Endothelial cell (in vitro differentiated cells): ENCODE data around the gene TSPAN15. TPM values are rescaled to one million over a fixed set of nuclear protein-coding genes. Genes with fewer than 3 reads are reported as not detected.

Experiments used
- DNase-seq: peaks from one replicate; pipeline ENCODE4 v3.0.0; 2021; ENCODE audit warnings: low spot score
- H3K27ac Mint-ChIP-seq: one replicate; pipeline ENCODE4 v1.8.0; 2021; ENCODE audit warnings: mixed read lengths, inconsistent platforms; ENCODE audit not compliant: unreplicated experiment
- H3K27me3 Mint-ChIP-seq: one replicate; pipeline ENCODE4 v1.8.0; 2021; ENCODE audit warnings: mild to moderate bottlenecking, moderate library complexity, mixed read lengths, inconsistent platforms; ENCODE audit not compliant: unreplicated experiment
- H3K36me3 Mint-ChIP-seq: one replicate; pipeline ENCODE4 v1.8.0; 2021; ENCODE audit warnings: mild to moderate bottlenecking, low read depth, mixed read lengths, inconsistent platforms; ENCODE audit not compliant: unreplicated experiment
- H3K4me1 Mint-ChIP-seq: one replicate; pipeline ENCODE4 v1.8.0; 2021; ENCODE audit warnings: mild to moderate bottlenecking, mixed read lengths, inconsistent platforms; ENCODE audit not compliant: unreplicated experiment
- H3K4me3 Mint-ChIP-seq: one replicate; pipeline ENCODE4 v1.8.0; 2021; ENCODE audit warnings: mild to moderate bottlenecking, mixed read lengths, inconsistent platforms; ENCODE audit not compliant: unreplicated experiment
- H3K9me3 Mint-ChIP-seq: one replicate; pipeline ENCODE4 v1.8.0; 2021; ENCODE audit warnings: mixed read lengths, inconsistent platforms; ENCODE audit not compliant: unreplicated experiment
- CTCF ChIP-seq: fragments of 200-600 bp; sonication (generic); IDR thresholded peaks from one replicate; pipeline ENCODE4 v1.5.0; 2021; ENCODE audit warnings: antibody characterized with exemption; ENCODE audit not compliant: unreplicated experiment
- total RNA-seq: library from RNA; stranded (reverse); fragmentation: NEBNext Ultra II Directional; extraction: Animal tissue kit (Norgen Biotek cat#: 25700); gene quantifications from one replicate; pipeline ENCODE4 v1.2.1, GENCODE V29; 2021; ENCODE audit not compliant: unreplicated experiment

The TSPAN15 gene
- total RNA-seq, 1 donor from 2014 or later: 195 TPM

GRCh38 chr10:69426376-69426727, 24.9 kb upstream of the TSPAN15 start:
- H3K4me3 Mint-ChIP-seq: no peak overlapping the region
- no peak for TF ChIP-seq CTCF
- no peaks in the 10 kb centered on the region for H3K9me3 Mint-ChIP-seq
- no peaks in the 10 kb centered on the region for H3K36me3 Mint-ChIP-seq
- no peak for DNase-seq
- H3K27ac Mint-ChIP-seq: no peak overlapping the region
- peaks cover 6% of the 10 kb centered on the region for H3K27me3 Mint-ChIP-seq
- H3K4me1 Mint-ChIP-seq: peaks cover 30% of the 10 kb centered on the region

- H3K27ac Mint-ChIP-seq: no peak overlapping the region
- DNase-seq: no peak
Measured at GRCh38 chr10:69428165-69428564, 23.1 kb upstream of the TSPAN15 start.

DNA sequence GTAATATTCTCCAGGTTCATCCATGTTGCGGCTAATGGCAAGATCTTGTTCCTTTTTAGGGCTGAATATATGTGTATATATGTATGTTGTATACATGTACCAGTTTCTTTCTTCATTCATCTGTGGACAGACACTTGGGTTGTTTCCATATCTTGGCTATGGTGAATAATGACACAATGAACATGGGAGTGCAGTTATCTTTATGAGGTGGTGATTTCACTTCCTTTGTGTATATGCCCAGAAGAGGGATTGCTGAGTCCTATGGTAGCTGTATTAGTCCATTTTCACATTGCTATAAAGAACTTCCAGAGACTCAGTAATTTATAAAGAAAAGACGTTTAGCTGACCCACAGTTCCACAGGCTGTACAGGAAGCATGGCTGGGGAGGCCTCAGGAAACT, 17.1 kb upstream of the TSPAN15 start:
- Mint-ChIP-seq H3K27ac (no peak overlapping the region), H3K36me3 (peaks cover 8% of the 10 kb centered on the region), H3K27me3 (peaks cover 13% of the 10 kb centered on the region), H3K9me3 (no peaks in the 10 kb centered on the region), H3K4me3 (no peak overlapping the region), H3K4me1 (peaks cover 21% of the 10 kb centered on the region)
- DNase-seq: no peak
- no peak for TF ChIP-seq CTCF

More at GRCh38 chr10:69428165-69428564, 23.1 kb upstream of the TSPAN15 start:
- no peaks in the 10 kb centered on the region for H3K9me3 Mint-ChIP-seq
- no peaks in the 10 kb centered on the region for H3K36me3 Mint-ChIP-seq
- peaks cover 1% of the 10 kb centered on the region for H3K27me3 Mint-ChIP-seq
- no peak overlapping the region for H3K4me3 Mint-ChIP-seq
- TF ChIP-seq CTCF: no peak
- peaks cover 28% of the 10 kb centered on the region for H3K4me1 Mint-ChIP-seq

GRCh38 chr10:69434926-69435325, 16.3 kb upstream of the TSPAN15 start:
- TF ChIP-seq CTCF: no peak
- H3K4me1 Mint-ChIP-seq: peaks cover 28% of the 10 kb centered on the region
- no peak for DNase-seq
- no peaks in the 10 kb centered on the region for H3K9me3 Mint-ChIP-seq
- H3K4me3 Mint-ChIP-seq: no peak overlapping the region
- peaks cover 8% of the 10 kb centered on the region for H3K36me3 Mint-ChIP-seq
- H3K27ac Mint-ChIP-seq: no peak overlapping the region
- H3K27me3 Mint-ChIP-seq: peaks cover 13% of the 10 kb centered on the region

DNA sequence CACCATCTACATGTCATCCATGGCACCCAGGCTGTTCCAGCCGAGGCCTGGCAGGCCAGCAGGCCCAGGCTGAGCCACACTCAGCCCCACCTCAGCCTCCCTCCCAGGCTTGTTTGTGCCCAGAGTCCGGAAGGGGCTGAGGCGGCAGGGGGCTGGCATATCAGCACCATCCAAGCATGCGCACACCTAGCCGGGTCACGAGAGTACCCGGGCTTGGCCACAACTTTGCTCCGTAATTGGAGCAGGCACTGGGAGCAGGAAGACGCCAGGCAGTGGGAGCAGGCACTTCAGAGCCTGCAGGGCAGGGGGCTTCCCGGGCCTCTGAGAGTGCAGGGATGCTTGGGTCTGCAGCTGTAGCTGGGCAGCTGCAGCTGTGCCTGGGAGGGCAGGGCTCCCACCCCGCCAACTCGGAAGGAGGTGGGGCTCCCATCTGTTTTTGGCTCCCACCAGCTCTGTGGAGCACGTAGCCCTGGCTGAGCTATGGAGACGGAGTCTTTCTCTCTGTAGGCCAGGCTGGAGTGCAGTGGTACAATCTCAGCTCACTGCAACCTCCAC, 15.2 kb upstream of the TSPAN15 start:
- peaks cover 8% of the 10 kb centered on the region for H3K36me3 Mint-ChIP-seq

More for the DNA sequence above, 15.2 kb upstream of the TSPAN15 start:
- Mint-ChIP-seq H3K27me3 (peaks cover 13% of the 10 kb centered on the region), H3K27ac (no peak overlapping the region), H3K4me1 (peaks cover 38% of the 10 kb centered on the region), H3K9me3 (no peaks in the 10 kb centered on the region), H3K4me3 (no peak overlapping the region)
- TF ChIP-seq CTCF: no peak
- no peak for DNase-seq
